HepG2 (cell line): Measurements from ENCODE around the gene LMTK2. TPM values are rescaled to one million over a fixed set of nuclear protein-coding genes. Genes with fewer than 3 reads are reported as not detected.

ENCODE experiments used
- ATAC-seq: fragments of 200-7000 bp; cut with Tn5 transposase; 3 replicates; pipeline ENCODE4 v1.9.1; 2020; ENCODE audit warnings: mild to moderate bottlenecking, moderate library complexity
- BruUV-seq: library from RNA; stranded (reverse); fragments of 400-500 nt; replicated peaks from 2 replicates; lab custom pipeline; 2021; lab: Mats Ljungman, UMichigan
- CTCF ChIA-PET: fragments of 300-600 bp; formaldehyde crosslinking; extraction: SDS; loops from one replicate; lab custom pipeline; 2021; ENCODE audit warnings: low total read pairs, inconsistent platforms, low intra/inter-chr PET ratio; lab: Yijun Ruan, JAX
- POLR2A ChIA-PET: fragments of 350-600 bp; sonication (Branson Sonifier 250); formaldehyde crosslinking; loops from one replicate; lab custom pipeline; 2020; ENCODE audit warnings: antibody characterized with exemption, inconsistent platforms; lab: Yijun Ruan, JAX
- DNase-seq: peaks from one replicate; pipeline ENCODE4 v3.0.0-alpha.2; 2015; ENCODE audit warnings: low spot score
- FAIRE-seq: peaks from 3 replicates; lab custom pipeline; 2011; peaks lifted over from hg19 to GRCh38; lab: Jason Lieb, UNC
- H2AFZ ChIP-seq: one replicate; pipeline ENCODE4 v1.6.1; 2011; ENCODE audit warnings: low read length, inconsistent platforms
- H3K27ac ChIP-seq: fragments of 300-600 bp; 3 replicates; pipeline ENCODE4 v1.8.0; 2011; ENCODE audit warnings: mixed run types, mild to moderate bottlenecking, mixed read lengths, low read length, inconsistent platforms; ENCODE audit not compliant: insufficient read depth; ENCODE audit errors: extremely low read length
- H3K27me3 ChIP-seq, 2 experiments: fragments of 200-600 bp in 1 of 2; 2 replicates in 1 of 2; 3 replicates in 1 of 2; pipeline versions ENCODE4 v1.6.0 to v1.8.0; 2011; ENCODE audit warnings: low read length in 2 of 2, mild to moderate bottlenecking in 2 of 2, moderate library complexity in 2 of 2, inconsistent platforms in 1 of 2; ENCODE audit not compliant: insufficient read depth in 2 of 2, control insufficient read depth in 1 of 2
- H3K36me3 ChIP-seq, 2 experiments: fragments of 200-600 bp in 1 of 2; replicated peaks in 1 of 2; 2 replicates in 1 of 2; 3 replicates in 1 of 2; pipeline versions ENCODE4 v1.5.1 to v1.8.0; 2011; ENCODE audit warnings: low read length in 2 of 2, inconsistent platforms in 1 of 2; ENCODE audit not compliant: insufficient read depth in 2 of 2, control insufficient read depth in 1 of 2
- H3K4me1 ChIP-seq: 2 replicates; pipeline ENCODE4 v1.5.1; 2012; ENCODE audit warnings: low read length, inconsistent platforms; ENCODE audit not compliant: insufficient read depth
- H3K4me2 ChIP-seq: 2 replicates; pipeline ENCODE4 v1.6.0; 2011; ENCODE audit warnings: low read depth, low read length, inconsistent platforms
- H3K4me3 ChIP-seq, 3 experiments: fragments of 200-600 bp in 1 of 3; sonication (generic), shearing (Covaris generic) in 1 of 3; replicated peaks in 1 of 3; 2 replicates each; pipeline ENCODE4 v1.5.1; 2011 to 2016; ENCODE audit warnings: low read length in 3 of 3, inconsistent platforms in 2 of 3, low read depth in 2 of 3, mild to moderate bottlenecking in 2 of 3, control low read depth in 1 of 3, mixed read lengths in 1 of 3; ENCODE audit not compliant: insufficient read depth in 1 of 3
- H3K79me2 ChIP-seq: one replicate; pipeline ENCODE4 v1.6.1; 2011; ENCODE audit warnings: low read length, inconsistent platforms; ENCODE audit not compliant: insufficient read depth
- H3K9ac ChIP-seq: 2 replicates; pipeline ENCODE4 v1.6.0; 2011; ENCODE audit warnings: mild to moderate bottlenecking, low read depth, low read length, inconsistent platforms; ENCODE audit not compliant: insufficient read depth
- H3K9me3 ChIP-seq: 2 replicates; pipeline ENCODE4 v1.5.1; 2012; ENCODE audit warnings: mild to moderate bottlenecking, low read length
- H4K20me1 ChIP-seq: 2 replicates; pipeline ENCODE4 v1.6.0; 2011; ENCODE audit warnings: inconsistent platforms, mild to moderate bottlenecking, low read length, moderate library complexity; ENCODE audit not compliant: insufficient read depth
- CTCF ChIP-seq: sonication (generic); formaldehyde crosslinking; IDR thresholded peaks from 2 replicates; pipeline ENCODE4 v1.5.0; 2020; ENCODE audit warnings: mild to moderate bottlenecking, missing genetic modification reagents, moderate library complexity
- MAFF ChIP-seq: IDR thresholded peaks from 2 replicates; pipeline ENCODE4 v1.6.1; 2011; ENCODE audit warnings: low read depth, low read length, improper control_type of control experiment
- MAFK ChIP-seq, 2 experiments: IDR thresholded peaks in 1 of 2; conservative IDR thresholded peaks in 1 of 2; 2 replicates each; pipeline ENCODE4 v1.6.1; 2011; ENCODE audit warnings: improper control_type of control experiment in 2 of 2, low read length in 2 of 2
- MXD4 ChIP-seq: IDR thresholded peaks from 2 replicates; pipeline ENCODE4 v1.6.1; 2016; ENCODE audit warnings: mild to moderate bottlenecking, missing biosample characterization, missing genetic modification reagents
- NBN ChIP-seq: fragments of 450-650 bp; conservative IDR thresholded peaks from 2 replicates; pipeline ENCODE4 v1.6.1; 2017
- NONO ChIP-seq, 2 experiments: fragments of 450-650 bp in 1 of 2; sonication (generic) in 1 of 2; formaldehyde crosslinking in 1 of 2; IDR thresholded peaks in 1 of 2; conservative IDR thresholded peaks in 1 of 2; 2 replicates each; pipeline versions ENCODE4 v1.6.1 to v1.8.0; 2017 to 2022; ENCODE audit warnings: mild to moderate bottlenecking in 1 of 2, missing genetic modification reagents in 1 of 2, moderate library complexity in 1 of 2
- WGBS: methylation state at CpG from one replicate; pipeline ENCODE4 v1.1.6; 2017; ENCODE audit warnings: low lambda C conversion rate; 5-methylcytosine and 5-hydroxymethylcytosine counted together
- in situ Hi-C: cut with HindIII; loops from 2 replicates; pipeline ENCODE4 v1.10.0; 2017; ENCODE audit warnings: low pct_unique_long_range_greater_than_20kb; ENCODE audit not compliant: extremely low pct_ligation_motif_present
- intact Hi-C: fragments of 100-400 bp; cut with micrococcal nuclease; formaldehyde crosslinking; loops from one replicate; pipeline ENCODE4 v1.10.0; 2022; ENCODE audit not compliant: unreplicated experiment
- polyA plus RNA-seq, 8 experiments: library from polyadenylated mRNA; depleted of rRNA in 3 of 8; stranded (reverse) in 7 of 8; unstranded in 1 of 8; fragments of >200 nt; fragmentation: Illumina TruSeq in 4 of 8; extraction: Trizol in 4 of 8; gene quantifications; 2 replicates each; pipeline versions ENCODE4 v1.2.1 to v1.2.3, GENCODE V29; 2011 to 2016; ENCODE audit warnings: low read depth in 4 of 8, missing spikeins in 1 of 8, mixed read lengths in 1 of 8; ENCODE audit not compliant: insufficient read depth in 1 of 8
- total RNA-seq, 5 experiments: library from RNA; depleted of rRNA; stranded (reverse); fragments of >200 nt; fragmentation: Illumina TruSeq; extraction: Trizol; gene quantifications; 2 replicates each; pipeline ENCODE4 v1.2.3, GENCODE V29; 2016; ENCODE audit warnings: low read depth in 1 of 5
- TF ChIP-seq, protein P1 (sequence below): sonication (generic); formaldehyde crosslinking; IDR thresholded peaks from 2 replicates; pipeline ENCODE4 v1.8.1; 2023; ENCODE audit warnings: mild to moderate bottlenecking, moderate library complexity, missing genetic modification reagents
- TF ChIP-seq, protein P2 (sequence below): IDR thresholded peaks from 2 replicates; pipeline ENCODE4 v1.6.1; 2016; ENCODE audit warnings: missing compliant biosample characterization, missing genetic modification reagents, borderline replicate concordance

LMTK2 gene
- total and polyA plus RNA-seq, 2 of the 13 experiments (the other 11 are each of a cell fraction or from before 2014, with no cell fraction given) = 9.5 to 11.7 TPM

DNA sequence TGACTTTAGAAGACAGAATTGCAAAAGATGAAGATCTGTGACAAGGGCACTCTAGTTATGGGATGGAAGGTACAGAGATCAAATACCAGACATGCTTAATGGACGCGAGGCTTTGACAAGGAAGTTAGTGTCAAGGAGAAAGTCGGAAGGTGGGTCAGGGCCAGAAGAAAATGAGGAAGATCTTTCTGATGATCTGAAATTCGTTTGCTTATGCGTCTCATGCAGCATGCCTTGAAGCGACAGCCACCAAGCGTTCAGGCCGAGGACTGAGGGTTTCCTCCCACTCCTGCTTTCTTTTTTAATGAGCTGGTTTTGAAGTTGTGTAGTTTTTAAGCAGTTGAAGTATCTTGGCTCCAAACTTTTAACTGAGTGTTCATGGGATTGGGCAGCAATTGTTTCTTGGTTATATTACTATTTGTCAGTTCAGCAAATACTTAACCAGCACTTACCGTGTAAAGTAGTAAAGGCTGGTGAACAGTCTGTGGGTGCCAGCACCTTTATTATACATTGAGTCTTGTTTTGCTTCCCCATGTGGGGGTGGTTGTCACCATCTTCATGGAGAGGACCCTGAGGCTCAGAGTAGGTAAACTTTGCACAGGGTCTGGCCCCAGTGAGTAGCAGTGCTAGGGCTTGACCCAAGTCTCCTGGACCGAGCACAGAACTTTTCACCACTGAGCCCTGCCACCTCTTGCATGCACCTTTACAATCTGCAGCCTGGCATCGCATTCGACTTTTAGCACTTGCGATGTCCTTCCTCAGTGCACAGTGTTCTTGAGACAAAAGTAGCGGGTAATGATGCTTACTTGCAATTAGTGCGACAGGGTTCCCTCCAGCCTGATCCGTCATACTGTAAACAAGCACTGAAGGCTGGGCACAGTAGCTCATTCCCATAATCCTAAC lies 90.3 kb downstream of the LMTK2 start:
- peaks cover 10% of the 10 kb centered on the region for H3K79me2 ChIP-seq
- DNase-seq = no peak
- TF ChIP-seq, protein P1, sequence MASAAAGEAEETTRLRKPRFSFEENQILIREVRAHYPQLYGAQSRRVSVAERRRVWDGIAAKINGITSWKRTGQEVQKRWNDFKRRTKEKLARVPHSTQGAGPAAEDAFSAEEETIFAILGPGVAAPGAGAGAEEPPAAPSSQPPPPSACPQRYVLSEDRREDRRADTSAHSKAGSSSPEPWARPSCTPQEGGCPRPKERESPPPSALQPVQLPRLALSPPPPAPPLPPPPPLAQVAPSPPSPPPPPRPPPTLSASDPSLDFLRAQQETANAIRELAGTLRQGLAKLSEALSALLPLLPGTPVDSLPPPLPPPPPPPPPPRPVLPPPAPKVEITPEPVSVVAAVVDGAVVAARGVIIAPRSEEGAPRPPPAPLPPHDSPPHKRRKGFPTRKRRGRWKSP (CRISPR knock-in tag) = no peak
- TF ChIP-seq MAFF (0 out of 2 replicates have a peak, but pooled peaks have one; percentile 36), MXD4 (CRISPR knock-in tag) (no peak), MAFK (conservative IDR thresholded peaks at IDR 0.05 in 1 of 2, IDR thresholded peaks at IDR 0.05 in 1 of 2; ENCODE audit: low read length in 2 of 2) (peak; percentile 45 to 55; a peak in 3 of 4 replicates)

DNA sequence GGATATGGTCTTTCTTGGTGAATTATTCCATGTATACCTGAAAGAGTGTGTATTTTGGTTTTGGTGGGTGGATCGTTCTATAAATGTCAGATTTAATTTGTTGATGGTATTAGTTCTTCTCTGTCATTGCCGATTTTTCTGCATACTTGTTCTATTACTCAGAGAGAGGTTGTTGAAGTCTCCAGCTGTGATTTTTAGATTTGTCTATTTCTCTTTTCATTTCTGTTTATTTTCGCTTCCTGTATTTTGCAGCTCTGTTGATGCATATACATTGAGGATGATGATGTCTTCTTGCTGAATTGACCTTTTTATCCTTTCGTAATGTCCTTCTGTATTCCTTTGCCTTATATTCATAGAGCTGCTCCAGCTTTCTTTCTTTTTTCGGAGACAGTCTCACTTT lies 92.5 kb downstream of the LMTK2 start:
- Histone ChIP-seq H2AFZ (no peak overlapping the region), H3K9ac (no peak overlapping the region), H3K4me2 (no peak overlapping the region), H3K9me3 (no peaks in the 10 kb centered on the region), H3K27ac (no peak overlapping the region), H3K36me3 (peaks cover 21 to 55% of the 10 kb centered on the region in 2 experiments; a peak in 4 of 5 replicates), H3K27me3 (no peaks in the 10 kb centered on the region), H4K20me1 (peaks cover 15% of the 10 kb centered on the region; the same call in 1 of the 2 replicates), H3K79me2 (peaks cover 10% of the 10 kb centered on the region), H3K4me1 (peaks cover 19% of the 10 kb centered on the region), H3K4me3 (no peak overlapping the region)
- POLR2A ChIA-PET = no interaction called here
- FAIRE-seq = no peak
- DNase-seq = no peak
- in situ Hi-C loops = no loop called here
- no TSS peak for BruUV-seq
- intact Hi-C loops = no loop called here
- TF ChIP-seq CTCF (CRISPR knock-in tag) (no peak), NONO (IDR thresholded peaks at IDR 0.05) (no peak), NONO (CRISPR knock-in tag; conservative IDR thresholded peaks at IDR 0.05) (no peak), NBN (no peak)
- TF ChIP-seq, protein P2, sequence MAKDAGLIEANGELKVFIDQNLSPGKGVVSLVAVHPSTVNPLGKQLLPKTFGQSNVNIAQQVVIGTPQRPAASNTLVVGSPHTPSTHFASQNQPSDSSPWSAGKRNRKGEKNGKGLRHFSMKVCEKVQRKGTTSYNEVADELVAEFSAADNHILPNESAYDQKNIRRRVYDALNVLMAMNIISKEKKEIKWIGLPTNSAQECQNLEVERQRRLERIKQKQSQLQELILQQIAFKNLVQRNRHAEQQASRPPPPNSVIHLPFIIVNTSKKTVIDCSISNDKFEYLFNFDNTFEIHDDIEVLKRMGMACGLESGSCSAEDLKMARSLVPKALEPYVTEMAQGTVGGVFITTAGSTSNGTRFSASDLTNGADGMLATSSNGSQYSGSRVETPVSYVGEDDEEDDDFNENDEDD (CRISPR knock-in tag) = no peak
- ATAC-seq = no peak
- WGBS = 93% methylated on average over 5 of the region's 5 CpGs
- CTCF ChIA-PET = no interaction called here

More for the DNA sequence above, 90.3 kb downstream of the LMTK2 start:
- Histone ChIP-seq H3K27me3 (no peaks in the 10 kb centered on the region), H2AFZ (no peak overlapping the region), H3K9ac (no peak overlapping the region), H3K36me3 (peaks cover 26 to 59% of the 10 kb centered on the region in 2 experiments), H3K4me3 (no peak overlapping the region), H4K20me1 (peaks cover 11% of the 10 kb centered on the region; the same call in 1 of the 2 replicates), H3K4me2 (no peak overlapping the region), H3K9me3 (no peaks in the 10 kb centered on the region), H3K4me1 (peaks cover 17% of the 10 kb centered on the region; the same call in 1 of the 2 replicates), H3K27ac (no peak overlapping the region)
- ATAC-seq (no peak), FAIRE-seq (no peak)
- ChIA-PET CTCF (no interaction called here), POLR2A (no interaction called here)
- in situ Hi-C loops = no loop called here
- intact Hi-C loops = no loop called here
- no TSS peak for BruUV-seq
- WGBS = 88% methylated on average over 15 of the region's 16 CpGs
